PFSK-1 (cell line): ENCODE data around the gene ZFP28.

Source experiments
- FOXP2 ChIP-seq: optimal IDR thresholded peaks from 2 replicates; pipeline ENCODE3; 2011; ENCODE audit warnings: borderline replicate concordance, control low read depth, inconsistent platforms; ENCODE audit not compliant: insufficient read depth; ENCODE audit errors: extremely low read length, extremely low read depth
- POLR2AphosphoS5 ChIP-seq: IDR thresholded peaks from 2 replicates; pipeline ENCODE4 v1.6.1; 2012; ENCODE audit warnings: low read depth, mild to moderate bottlenecking, control low read depth, low read length, moderate library complexity
- TAF1 ChIP-seq: IDR thresholded peaks from 2 replicates; pipeline ENCODE4 v1.6.1; 2012; ENCODE audit warnings: low read length, control low read depth, borderline replicate concordance; ENCODE audit not compliant: insufficient read depth
- TF ChIP-seq, protein P1 (sequence below), 2 experiments: IDR thresholded peaks; 2 replicates each; pipeline versions ENCODE4 v1.6.1 to v1.8.0; 2011 to 2012; ENCODE audit warnings: low read depth in 2 of 2, low read length in 2 of 2, control low read depth in 1 of 2, inconsistent platforms in 1 of 2, mild to moderate bottlenecking in 1 of 2, moderate library complexity in 1 of 2; ENCODE audit not compliant: insufficient read depth in 1 of 2

DNA sequence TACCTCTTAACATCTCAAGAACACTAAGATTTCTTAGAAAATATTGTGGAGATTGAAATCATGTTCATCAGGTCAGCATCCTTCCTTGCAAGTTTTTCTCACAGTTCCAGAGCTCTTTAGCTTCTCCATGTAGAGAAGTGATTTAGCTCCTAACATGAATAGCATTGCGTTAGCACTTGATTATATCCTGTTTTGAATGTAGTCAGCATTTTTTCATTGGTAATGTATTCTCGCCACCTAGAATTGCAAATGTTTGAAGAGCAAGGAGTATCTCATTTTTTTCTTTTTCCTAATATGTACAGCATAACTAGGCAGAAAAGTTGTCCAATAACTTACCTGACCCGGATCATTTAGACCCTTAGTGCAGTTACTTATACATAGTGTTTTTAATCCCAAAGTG lies 35.2 kb downstream of the ZFP28 start:
- TF ChIP-seq, protein P1, sequence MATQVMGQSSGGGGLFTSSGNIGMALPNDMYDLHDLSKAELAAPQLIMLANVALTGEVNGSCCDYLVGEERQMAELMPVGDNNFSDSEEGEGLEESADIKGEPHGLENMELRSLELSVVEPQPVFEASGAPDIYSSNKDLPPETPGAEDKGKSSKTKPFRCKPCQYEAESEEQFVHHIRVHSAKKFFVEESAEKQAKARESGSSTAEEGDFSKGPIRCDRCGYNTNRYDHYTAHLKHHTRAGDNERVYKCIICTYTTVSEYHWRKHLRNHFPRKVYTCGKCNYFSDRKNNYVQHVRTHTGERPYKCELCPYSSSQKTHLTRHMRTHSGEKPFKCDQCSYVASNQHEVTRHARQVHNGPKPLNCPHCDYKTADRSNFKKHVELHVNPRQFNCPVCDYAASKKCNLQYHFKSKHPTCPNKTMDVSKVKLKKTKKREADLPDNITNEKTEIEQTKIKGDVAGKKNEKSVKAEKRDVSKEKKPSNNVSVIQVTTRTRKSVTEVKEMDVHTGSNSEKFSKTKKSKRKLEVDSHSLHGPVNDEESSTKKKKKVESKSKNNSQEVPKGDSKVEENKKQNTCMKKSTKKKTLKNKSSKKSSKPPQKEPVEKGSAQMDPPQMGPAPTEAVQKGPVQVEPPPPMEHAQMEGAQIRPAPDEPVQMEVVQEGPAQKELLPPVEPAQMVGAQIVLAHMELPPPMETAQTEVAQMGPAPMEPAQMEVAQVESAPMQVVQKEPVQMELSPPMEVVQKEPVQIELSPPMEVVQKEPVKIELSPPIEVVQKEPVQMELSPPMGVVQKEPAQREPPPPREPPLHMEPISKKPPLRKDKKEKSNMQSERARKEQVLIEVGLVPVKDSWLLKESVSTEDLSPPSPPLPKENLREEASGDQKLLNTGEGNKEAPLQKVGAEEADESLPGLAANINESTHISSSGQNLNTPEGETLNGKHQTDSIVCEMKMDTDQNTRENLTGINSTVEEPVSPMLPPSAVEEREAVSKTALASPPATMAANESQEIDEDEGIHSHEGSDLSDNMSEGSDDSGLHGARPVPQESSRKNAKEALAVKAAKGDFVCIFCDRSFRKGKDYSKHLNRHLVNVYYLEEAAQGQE (IDR thresholded peaks at IDR 0.05; ENCODE audit: insufficient read depth in 1 of 2, low read depth in 2 of 2, low read length in 2 of 2) = no peak
- no peak for TF ChIP-seq POLR2AphosphoS5
- no peak for TF ChIP-seq FOXP2
- TF ChIP-seq TAF1 = no peak
